Endometrium (tissue), 2 donors: ENCODE results near the gene AP5M1.
"Not testable (repeated sequence)": the region's sequence is repeated elsewhere in the genome, so short reads cannot be mapped to it uniquely, and the experiment has no call there.

ENCODE experiments used
- FAIRE-seq: peaks from 2 replicates; lab custom pipeline; 2012; peaks lifted over from hg19 to GRCh38; lab: Jason Lieb, UNC
- donor health status: control.
- donor health status: control.

Gene AP5M1

GRCh38 chr14:57291692-57292647 is 23.2 kb downstream of the AP5M1 start:
- FAIRE-seq: no peak

GRCh38 chr14:57293866-57294837 is 25.4 kb downstream of the AP5M1 start:
- FAIRE-seq: peak; percentile 43

- no peak for FAIRE-seq
Observed at GRCh38 chr14:57295239-57295638, 26.5 kb downstream of the AP5M1 start.

- no peak for FAIRE-seq
Observed at GRCh38 chr14:57297852-57298251, 29.1 kb downstream of the AP5M1 start.

GRCh38 chr14:57299511-57299910 is 30.7 kb downstream of the AP5M1 start:
- FAIRE-seq: no peak

- FAIRE-seq: no peak
Observed at GRCh38 chr14:57302883-57303282, 34.1 kb downstream of the AP5M1 start.

- FAIRE-seq: no peak
Observed at GRCh38 chr14:57314396-57315089, 45.8 kb downstream of the AP5M1 start.

- FAIRE-seq: peak; percentile 59
Observed at GRCh38 chr14:57317248-57317833, 48.6 kb downstream of the AP5M1 start.

- FAIRE-seq: no peak
Observed at GRCh38 chr14:57319636-57320192, 50.9 kb downstream of the AP5M1 start.

- no peak for FAIRE-seq
Observed at GRCh38 chr14:57323721-57324120, 55.0 kb downstream of the AP5M1 start.

- FAIRE-seq: no peak
Observed at GRCh38 chr14:57326253-57326652, 57.5 kb downstream of the AP5M1 start.

- no peak for FAIRE-seq
Observed at GRCh38 chr14:57329833-57330232, 61.1 kb downstream of the AP5M1 start.

GRCh38 chr14:57332475-57332874 is 63.7 kb downstream of the AP5M1 start:
- not testable (repeated sequence) for FAIRE-seq

- not testable (repeated sequence) for FAIRE-seq
Observed at GRCh38 chr14:57333726-57334125, 65.0 kb downstream of the AP5M1 start.

GRCh38 chr14:57343545-57344297 is 75.0 kb downstream of the AP5M1 start:
- FAIRE-seq: not testable (repeated sequence)

GRCh38 chr14:57345106-57345505 is 76.3 kb downstream of the AP5M1 start:
- no peak for FAIRE-seq

- FAIRE-seq: no peak
Observed at GRCh38 chr14:57346741-57347140, 78.0 kb downstream of the AP5M1 start.
